ENCODE results near the gene TRIP4. TPM values are rescaled to one million over a fixed set of nuclear protein-coding genes. Genes with fewer than 3 reads are reported as not detected.

The TRIP4 gene
- total RNA-seq, 1 experiment from 2014 or later: 18.3 TPM

DNA sequence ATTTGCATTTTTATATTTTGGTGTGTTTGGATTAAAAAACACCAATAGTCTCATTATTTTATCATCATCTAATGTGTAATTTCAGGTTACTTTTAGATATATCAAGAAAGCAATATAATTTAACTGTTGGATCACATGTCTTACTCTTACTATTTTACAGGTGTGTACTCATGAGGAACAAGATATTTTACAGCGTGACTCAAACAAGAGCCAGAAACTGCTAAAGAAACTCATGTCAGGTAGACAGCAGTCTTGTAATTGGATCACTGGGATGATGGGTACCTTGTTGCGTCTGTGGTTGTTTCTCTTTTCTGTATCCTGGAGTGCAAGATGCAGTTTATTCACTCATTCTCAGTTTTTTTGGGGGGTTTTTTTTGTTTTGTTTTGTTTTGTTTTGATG lies 12.9 kb downstream of the TRIP4 start:
- ChIA-PET CTCF (no interaction called here), POLR2A (no interaction called here), RAD21 (ENCODE audit: low non-redundant PET in 1 of 2, low total read pairs in 2 of 2, uncharacterized antibody in 2 of 2, unreplicated experiment in 2 of 2) (no interaction called here)
- H3K4me1 ChIP-seq (ENCODE audit: control insufficient read depth in 1 of 2, insufficient read depth in 2 of 2, low read length in 2 of 2): no peaks in the 10 kb centered on the region
- H4K20me1 ChIP-seq (ENCODE audit: insufficient read depth): no peaks in the 10 kb centered on the region
- H3K9me2 ChIP-seq (ENCODE audit: insufficient read depth): no peaks in the 10 kb centered on the region
- H3K9me3 ChIP-seq (ENCODE audit: control insufficient read depth in 1 of 2, insufficient read depth in 1 of 2, low read depth in 1 of 2, low read length in 2 of 2): no peaks in the 10 kb centered on the region
- DNase-seq (ENCODE audit: low read depth, low spot score) (no peak), ATAC-seq (no peak)
- no peaks in the 10 kb centered on the region for H3K27me3 ChIP-seq (ENCODE audit: insufficient read depth, low read length)
- no peak overlapping the region for H3K27ac ChIP-seq (ENCODE audit: low read depth, low read length)
- intact Hi-C loops (cut with micrococcal nuclease): no loop called here
- H3K4me3 ChIP-seq (replicated peaks in 1 of 2; ENCODE audit: low read depth in 1 of 2, low read length in 2 of 2): no peak overlapping the region
- no peak overlapping the region for H2AFZ ChIP-seq (ENCODE audit: low read depth, low read length, poor library complexity, severe bottlenecking)
- H3K4me2 ChIP-seq (ENCODE audit: low read length): no peak overlapping the region
- H3K9ac ChIP-seq (ENCODE audit: low read length): no peak overlapping the region
- TF ChIP-seq SRF (IDR thresholded peaks at IDR 0.05; ENCODE audit: low read depth): no peak
- TF ChIP-seq SP1 (IDR thresholded peaks at IDR 0.05; ENCODE audit: low read depth): no peak
- TF ChIP-seq, protein P1, sequence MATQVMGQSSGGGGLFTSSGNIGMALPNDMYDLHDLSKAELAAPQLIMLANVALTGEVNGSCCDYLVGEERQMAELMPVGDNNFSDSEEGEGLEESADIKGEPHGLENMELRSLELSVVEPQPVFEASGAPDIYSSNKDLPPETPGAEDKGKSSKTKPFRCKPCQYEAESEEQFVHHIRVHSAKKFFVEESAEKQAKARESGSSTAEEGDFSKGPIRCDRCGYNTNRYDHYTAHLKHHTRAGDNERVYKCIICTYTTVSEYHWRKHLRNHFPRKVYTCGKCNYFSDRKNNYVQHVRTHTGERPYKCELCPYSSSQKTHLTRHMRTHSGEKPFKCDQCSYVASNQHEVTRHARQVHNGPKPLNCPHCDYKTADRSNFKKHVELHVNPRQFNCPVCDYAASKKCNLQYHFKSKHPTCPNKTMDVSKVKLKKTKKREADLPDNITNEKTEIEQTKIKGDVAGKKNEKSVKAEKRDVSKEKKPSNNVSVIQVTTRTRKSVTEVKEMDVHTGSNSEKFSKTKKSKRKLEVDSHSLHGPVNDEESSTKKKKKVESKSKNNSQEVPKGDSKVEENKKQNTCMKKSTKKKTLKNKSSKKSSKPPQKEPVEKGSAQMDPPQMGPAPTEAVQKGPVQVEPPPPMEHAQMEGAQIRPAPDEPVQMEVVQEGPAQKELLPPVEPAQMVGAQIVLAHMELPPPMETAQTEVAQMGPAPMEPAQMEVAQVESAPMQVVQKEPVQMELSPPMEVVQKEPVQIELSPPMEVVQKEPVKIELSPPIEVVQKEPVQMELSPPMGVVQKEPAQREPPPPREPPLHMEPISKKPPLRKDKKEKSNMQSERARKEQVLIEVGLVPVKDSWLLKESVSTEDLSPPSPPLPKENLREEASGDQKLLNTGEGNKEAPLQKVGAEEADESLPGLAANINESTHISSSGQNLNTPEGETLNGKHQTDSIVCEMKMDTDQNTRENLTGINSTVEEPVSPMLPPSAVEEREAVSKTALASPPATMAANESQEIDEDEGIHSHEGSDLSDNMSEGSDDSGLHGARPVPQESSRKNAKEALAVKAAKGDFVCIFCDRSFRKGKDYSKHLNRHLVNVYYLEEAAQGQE (IDR thresholded peaks at IDR 0.05; ENCODE audit: low read depth): no peak
- no peak for TF ChIP-seq TCF7L2 (IDR thresholded peaks at IDR 0.05; ENCODE audit: borderline replicate concordance, extremely low read depth, insufficient read depth, insufficient read length)
- BruUV-seq (replicated peaks): no TSS peak
- H3K79me2 ChIP-seq (ENCODE audit: insufficient read depth, low read length): no peaks in the 10 kb centered on the region
- peaks cover 19 to 32% of the 10 kb centered on the region in 2 experiments for H3K36me3 ChIP-seq (ENCODE audit: control insufficient read depth in 1 of 2, insufficient read depth in 2 of 2, low read length in 2 of 2)

DNA sequence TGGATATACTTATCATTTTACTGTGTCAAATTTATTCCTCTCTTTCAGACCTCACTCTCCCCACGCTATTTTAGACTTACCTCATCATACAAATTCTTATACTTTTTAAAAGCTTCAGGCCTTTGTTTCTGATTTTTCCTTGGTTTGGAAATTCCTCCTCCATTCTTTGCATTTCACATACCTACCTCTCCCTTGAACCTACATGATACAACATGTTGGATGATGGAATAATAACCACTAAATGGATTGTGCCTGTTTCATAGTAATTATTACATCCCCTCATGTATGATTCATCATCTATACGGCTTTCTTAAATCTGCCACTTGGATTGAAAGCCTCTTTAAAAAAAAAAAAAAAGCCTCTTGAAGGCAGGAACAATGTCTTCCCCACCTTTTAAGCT lies 24.6 kb downstream of the TRIP4 start:
- ATAC-seq (no peak), DNase-seq (ENCODE audit: low read depth, low spot score) (no peak)
- ChIA-PET RAD21 (ENCODE audit: low non-redundant PET in 1 of 2, low total read pairs in 2 of 2, uncharacterized antibody in 2 of 2, unreplicated experiment in 2 of 2) (no interaction called here), POLR2A (interaction anchor here (0.9 kb wide), 1 partner anchor 9 kb away, joined by 3 read pairs; no protein-coding TSS in a partner anchor), CTCF (no interaction called here)
- Histone ChIP-seq H3K4me2 (ENCODE audit: low read length) (no peak overlapping the region), H4K20me1 (ENCODE audit: insufficient read depth) (no peaks in the 10 kb centered on the region), H2AFZ (ENCODE audit: low read depth, low read length, poor library complexity, severe bottlenecking) (no peak overlapping the region), H3K4me3 (replicated peaks in 1 of 2; ENCODE audit: low read depth in 1 of 2, low read length in 2 of 2) (no peak overlapping the region), H3K27me3 (ENCODE audit: insufficient read depth, low read length) (no peaks in the 10 kb centered on the region), H3K9ac (ENCODE audit: low read length) (no peak overlapping the region), H3K4me1 (ENCODE audit: control insufficient read depth in 1 of 2, insufficient read depth in 2 of 2, low read length in 2 of 2) (no peaks in the 10 kb centered on the region), H3K27ac (ENCODE audit: low read depth, low read length) (no peak overlapping the region), H3K9me3 (ENCODE audit: control insufficient read depth in 1 of 2, insufficient read depth in 1 of 2, low read depth in 1 of 2, low read length in 2 of 2) (no peaks in the 10 kb centered on the region), H3K79me2 (ENCODE audit: insufficient read depth, low read length) (no peaks in the 10 kb centered on the region), H3K36me3 (ENCODE audit: control insufficient read depth in 1 of 2, insufficient read depth in 2 of 2, low read length in 2 of 2) (peaks cover 4 to 14% of the 10 kb centered on the region in 2 experiments; a peak in 3 of 4 replicates), H3K9me2 (ENCODE audit: insufficient read depth) (no peaks in the 10 kb centered on the region)
- TF ChIP-seq POLR2AphosphoS5 (IDR thresholded peaks at IDR 0.05; ENCODE audit: low read depth, low read length): no peak
- TF ChIP-seq EZH2 (IDR thresholded peaks at IDR 0.05): no peak
- TF ChIP-seq ZFX (IDR thresholded peaks at IDR 0.05): no peak
- no peak for TF ChIP-seq FOSL1 (IDR thresholded peaks at IDR 0.05; ENCODE audit: low read depth)
- TF ChIP-seq SRF (IDR thresholded peaks at IDR 0.05; ENCODE audit: low read depth): no peak
- TF ChIP-seq SP1 (IDR thresholded peaks at IDR 0.05; ENCODE audit: low read depth): no peak
- TF ChIP-seq JUND (IDR thresholded peaks at IDR 0.05): no peak
- TF ChIP-seq, protein P2, sequence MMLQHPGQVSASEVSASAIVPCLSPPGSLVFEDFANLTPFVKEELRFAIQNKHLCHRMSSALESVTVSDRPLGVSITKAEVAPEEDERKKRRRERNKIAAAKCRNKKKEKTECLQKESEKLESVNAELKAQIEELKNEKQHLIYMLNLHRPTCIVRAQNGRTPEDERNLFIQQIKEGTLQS (IDR thresholded peaks at IDR 0.05): no peak
- no peak for TF ChIP-seq CBX3 (IDR thresholded peaks at IDR 0.05; ENCODE audit: low read depth)
- TF ChIP-seq EGR1 (IDR thresholded peaks at IDR 0.05; ENCODE audit: low read depth): no peak
- no peak for TF ChIP-seq CEBPB (IDR thresholded peaks at IDR 0.05; ENCODE audit: low read depth)
- no peak for TF ChIP-seq EZH2phosphoT487 (IDR thresholded peaks at IDR 0.05; ENCODE audit: borderline replicate concordance)
- intact Hi-C loops (cut with micrococcal nuclease): no loop called here
- BruUV-seq (replicated peaks): no TSS peak

All from HCT116 (cell line).